Testis (tissue), 3 donors: ENCODE measurements around the gene TBCC. TPM values are rescaled to one million over a fixed set of nuclear protein-coding genes. Genes with fewer than 3 reads are reported as not detected.

Source experiments
- DNase-seq: peaks from one replicate; pipeline ENCODE4 v3.0.0-alpha.2; 2019
- H3K27ac ChIP-seq, 2 donors: fragments of 200-600 bp; sonication (generic); one replicate each; pipeline ENCODE4 v1.5.1; 2019
- H3K27me3 ChIP-seq: fragments of 200-600 bp; sonication (generic); one replicate; pipeline ENCODE4 v1.5.1; 2019
- H3K36me3 ChIP-seq: fragments of 200-600 bp; sonication (generic); one replicate; pipeline ENCODE4 v1.5.1; 2017; ENCODE audit warnings: low read depth; ENCODE audit errors: missing control alignments
- H3K4me1 ChIP-seq: fragments of 200-600 bp; sonication (generic); one replicate; pipeline ENCODE4 v1.5.1; 2019
- H3K4me3 ChIP-seq, 2 donors: fragments of 200-600 bp; sonication (generic); one replicate each; pipeline ENCODE4 v1.5.1; 2017 to 2019
- H3K9me3 ChIP-seq: fragments of 200-600 bp; sonication (generic); one replicate; pipeline ENCODE4 v1.5.1; 2017
- POLR2A ChIP-seq: fragments of 450-650 bp; IDR thresholded peaks from one replicate; pipeline ENCODE4 v1.6.1; 2017; ENCODE audit warnings: antibody characterized with exemption, mild to moderate bottlenecking, moderate library complexity
- WGBS, 2 donors: methylation state at CpG; one replicate each; pipeline ENCODE4 v1.1.5; 2018; 5-methylcytosine and 5-hydroxymethylcytosine counted together
- intact Hi-C: fragments of 100-400 bp; cut with DNase I; formaldehyde crosslinking; loops from one replicate; pipeline ENCODE4 v1.15.1; 2023; ENCODE audit warnings: low total_unique reads
- polyA plus RNA-seq: library from polyadenylated mRNA; stranded (reverse); fragments of 350-450 nt; fragmentation: Illumina TruSeq; extraction: RNeasy Lipid Tissue Mini Kit (QIAGEN cat#74804); gene quantifications from one replicate; pipeline ENCODE4 v1.2.3, GENCODE V29; 2014; ENCODE audit warnings: low read depth, low replicate concordance; ENCODE audit not compliant: insufficient read depth
- total RNA-seq, 2 donors: library from RNA; depleted of rRNA; stranded (reverse); fragments of >200 nt; gene quantifications; one replicate each; pipeline ENCODE4 v1.2.3, GENCODE V29; 2016
- TF ChIP-seq, protein P1 (sequence below), 3 experiments: fragments of 450-650 bp in 2 of 3; fragments of 200-600 bp in 1 of 3; sonication (generic) in 1 of 3; IDR thresholded peaks; one replicate each; pipeline ENCODE4 v1.5.1; 2016 to 2019; ENCODE audit warnings: antibody characterized with exemption in 3 of 3, mild to moderate bottlenecking in 2 of 3, moderate library complexity in 1 of 3

The TBCC gene
- total and polyA plus RNA-seq, 3 donors from 2014 or later = 35.0 to 52.1 (median 40.2) TPM

GRCh38 chr6:42724825-42725224 lies 21.1 kb downstream of the TBCC start:
- DNase-seq = no peak
- H3K27ac ChIP-seq = no peak overlapping the region
- H3K36me3 ChIP-seq = no peaks in the 10 kb centered on the region
- H3K4me1 ChIP-seq = peaks cover 8% of the 10 kb centered on the region
- TF ChIP-seq, protein P1, sequence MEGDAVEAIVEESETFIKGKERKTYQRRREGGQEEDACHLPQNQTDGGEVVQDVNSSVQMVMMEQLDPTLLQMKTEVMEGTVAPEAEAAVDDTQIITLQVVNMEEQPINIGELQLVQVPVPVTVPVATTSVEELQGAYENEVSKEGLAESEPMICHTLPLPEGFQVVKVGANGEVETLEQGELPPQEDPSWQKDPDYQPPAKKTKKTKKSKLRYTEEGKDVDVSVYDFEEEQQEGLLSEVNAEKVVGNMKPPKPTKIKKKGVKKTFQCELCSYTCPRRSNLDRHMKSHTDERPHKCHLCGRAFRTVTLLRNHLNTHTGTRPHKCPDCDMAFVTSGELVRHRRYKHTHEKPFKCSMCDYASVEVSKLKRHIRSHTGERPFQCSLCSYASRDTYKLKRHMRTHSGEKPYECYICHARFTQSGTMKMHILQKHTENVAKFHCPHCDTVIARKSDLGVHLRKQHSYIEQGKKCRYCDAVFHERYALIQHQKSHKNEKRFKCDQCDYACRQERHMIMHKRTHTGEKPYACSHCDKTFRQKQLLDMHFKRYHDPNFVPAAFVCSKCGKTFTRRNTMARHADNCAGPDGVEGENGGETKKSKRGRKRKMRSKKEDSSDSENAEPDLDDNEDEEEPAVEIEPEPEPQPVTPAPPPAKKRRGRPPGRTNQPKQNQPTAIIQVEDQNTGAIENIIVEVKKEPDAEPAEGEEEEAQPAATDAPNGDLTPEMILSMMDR (IDR thresholded peaks at IDR 0.05) = no peak
- no peak for TF ChIP-seq POLR2A
- intact Hi-C loops = loop anchor here (10.0 kb wide), 2 partner anchors 60 to 150 kb away; partner anchors contain the start of gene RPL7L1
- H3K4me3 ChIP-seq = no peak overlapping the region
- H3K9me3 ChIP-seq = no peaks in the 10 kb centered on the region
- H3K27me3 ChIP-seq = no peaks in the 10 kb centered on the region

DNA sequence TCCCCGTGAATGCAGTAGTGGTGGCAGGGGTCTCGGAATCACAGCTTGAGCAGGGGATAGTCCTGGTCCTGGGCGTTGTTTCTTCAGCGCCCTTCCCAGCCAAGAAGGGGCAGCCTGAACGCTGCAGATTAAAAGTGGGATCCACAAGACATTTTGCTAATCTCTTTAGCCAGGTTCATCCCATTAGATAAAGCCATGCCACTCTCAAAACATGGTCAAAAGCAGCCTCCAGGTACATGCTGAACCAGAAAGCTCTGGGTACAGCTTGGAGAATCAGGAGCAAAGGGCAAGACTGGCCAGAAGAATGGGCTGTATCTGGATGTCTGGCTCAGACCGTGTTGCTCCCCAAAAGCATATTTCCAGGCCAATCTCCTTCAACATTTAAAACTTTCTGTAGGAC lies 23.4 kb downstream of the TBCC start, which contains the start of gene PRPH2:
TSS of gene PRPH2 (minus strand) at position 101 of the 400 bp plus-strand sequence. CDS start 263 bp downstream, outside the sequence.
- Histone ChIP-seq H3K4me1 (peaks cover 5% of the 10 kb centered on the region), H3K27me3 (no peaks in the 10 kb centered on the region), H3K9me3 (no peaks in the 10 kb centered on the region), H3K27ac (no peak within 1 kb of the TSS), H3K4me3 (no peak within 1 kb of the TSS), H3K36me3 (no peaks in the 10 kb centered on the region)
- TF ChIP-seq, protein P1 (IDR thresholded peaks at IDR 0.05) = no peak
- TF ChIP-seq POLR2A = no peak
- DNase-seq = no peak
- WGBS, 2 donors = 92 to 94% methylated on average over 1 to 6 of the region's 6 CpGs
- intact Hi-C loops = loop anchor here (10.0 kb wide), 2 partner anchors 58 to 152 kb away; partner anchors contain the start of gene RPL7L1

- intact Hi-C loops = loop anchor here (10.0 kb wide), 2 partner anchors 56 to 154 kb away; partner anchors contain the start of gene RPL7L1
- TF ChIP-seq, protein P1 (IDR thresholded peaks at IDR 0.05) = no peak
- TF ChIP-seq POLR2A = no peak
- Histone ChIP-seq H3K27ac (no peak overlapping the region), H3K27me3 (no peaks in the 10 kb centered on the region), H3K4me3 (no peak overlapping the region), H3K36me3 (no peaks in the 10 kb centered on the region), H3K4me1 (peaks cover under 1% of the 10 kb centered on the region), H3K9me3 (no peaks in the 10 kb centered on the region)
- WGBS, 2 donors = 62 to 74% methylated on average over 8 of the region's 8 CpGs
- no peak for DNase-seq
Measured at GRCh38 chr6:42720739-42721138, 25.2 kb downstream of the TBCC start.

GRCh38 chr6:42715871-42716270 lies 30.0 kb downstream of the TBCC start:
- no peak overlapping the region for H3K4me3 ChIP-seq
- no peak overlapping the region for H3K27ac ChIP-seq
- WGBS, 2 donors = 85 to 91% methylated on average over 4 of the region's 4 CpGs
- H3K36me3 ChIP-seq = no peaks in the 10 kb centered on the region
- no peaks in the 10 kb centered on the region for H3K27me3 ChIP-seq
- DNase-seq = no peak
- H3K9me3 ChIP-seq = no peaks in the 10 kb centered on the region
- H3K4me1 ChIP-seq = no peaks in the 10 kb centered on the region
- intact Hi-C loops = no loop called here
- TF ChIP-seq, protein P1 (IDR thresholded peaks at IDR 0.05) = no peak
- TF ChIP-seq POLR2A = no peak

DNA sequence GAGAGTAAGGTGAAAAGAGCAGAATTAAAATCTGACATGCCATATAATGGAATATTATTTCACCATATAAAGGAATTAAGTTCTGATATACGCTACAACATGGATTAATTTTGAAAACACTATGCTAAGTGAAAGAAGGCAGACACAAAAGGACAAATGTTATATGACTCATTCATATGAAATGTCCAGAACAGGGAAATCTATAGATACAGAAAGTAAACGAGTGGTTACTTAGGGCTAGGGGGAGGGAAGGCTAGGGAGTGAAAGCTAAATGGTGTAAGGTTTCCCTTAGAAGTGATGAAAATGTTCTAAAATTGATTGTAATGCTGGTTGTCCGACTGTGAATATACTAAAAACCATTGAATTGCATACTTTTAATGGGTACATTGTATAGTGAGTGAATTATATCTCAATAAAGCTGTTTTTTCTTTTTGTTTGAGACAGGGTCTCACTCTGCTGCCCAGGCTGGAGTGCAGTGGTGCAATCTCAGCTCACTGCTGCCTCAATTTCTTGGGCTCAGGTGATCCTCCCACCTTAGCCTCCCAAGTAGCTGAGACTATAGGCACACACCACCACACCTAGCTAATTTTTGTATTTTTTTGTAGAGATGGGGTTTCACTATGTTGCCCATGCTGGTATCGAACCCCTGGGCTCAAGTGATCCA lies 31.7 kb downstream of the TBCC start:
- TF ChIP-seq, protein P1 (IDR thresholded peaks at IDR 0.05) = no peak
- TF ChIP-seq POLR2A = no peak
- Histone ChIP-seq H3K27ac (no peak overlapping the region), H3K4me1 (no peaks in the 10 kb centered on the region), H3K4me3 (no peak overlapping the region), H3K36me3 (no peaks in the 10 kb centered on the region), H3K9me3 (no peaks in the 10 kb centered on the region), H3K27me3 (no peaks in the 10 kb centered on the region)
- WGBS, 2 donors = 86 to 91% methylated on average over 4 of the region's 4 CpGs
- intact Hi-C loops = no loop called here
- DNase-seq = no peak
